Activated CD8-positive, alpha-beta memory T cell treated with anti-CD3 and anti-CD28 coated beads for 36 hours (primary cell): ENCODE results near the gene MKLN1. TPM values are rescaled to one million over a fixed set of nuclear protein-coding genes. Genes with fewer than 3 reads are reported as not detected.

ENCODE experiments used
- CTCF ChIA-PET: fragments of 350-600 bp; sonication (Branson Sonifier 250); formaldehyde crosslinking; loops from one replicate; lab custom pipeline; 2021; ENCODE audit warnings: antibody characterized with exemption; lab: Charles Lee
- POLR2A ChIA-PET: fragments of 350-600 bp; sonication (Branson Sonifier 250); formaldehyde crosslinking; loops from one replicate; lab custom pipeline; 2021; ENCODE audit warnings: antibody characterized with exemption; lab: Charles Lee
- total RNA-seq, 2 experiments: library from RNA; stranded (reverse); gene quantifications; one replicate each; pipeline ENCODE4 v1.2.3, GENCODE V29; 2021

MKLN1 gene
- total RNA-seq, 2 experiments from 2014 or later, result 31.3 to 33.6 TPM

GRCh38 chr7:131544449-131545301, 217.0 kb downstream of the MKLN1 start:
- POLR2A ChIA-PET, result no interaction called here
- CTCF ChIA-PET, result interaction anchor here (0.6 to 4.3 kb wide), 4 partner anchors 9 to 212 kb away, joined by 3 to 22 read pairs (median 10); partner anchors contain the start of gene PODXL

GRCh38 chr7:131546126-131546525, 218.4 kb downstream of the MKLN1 start:
- ChIA-PET CTCF (interaction anchor here (0.7 to 4.3 kb wide), 14 partner anchors 8 to 1886 kb away, joined by 3 to 22 read pairs (median 4); partner anchors contain the start of gene PODXL), POLR2A (no interaction called here)

Other genes starting within 250 kb of the MKLN1 start
- gene PODXL, start 228.8 kb downstream of the MKLN1 start, total RNA-seq, result 1 to 10 TPM; 1.1 to 1.3 TPM